K562 (cell line): ENCODE data around the gene MRPL38. TPM values are rescaled to one million over a fixed set of nuclear protein-coding genes. Genes with fewer than 3 reads are reported as not detected.
A peak's percentile ranks its signal among the peaks of the same experiment; 100 is the strongest.

Experiments
- BDP1 ChIP-seq: IDR thresholded peaks from 3 replicates; pipeline ENCODE4 v1.6.1; 2011; ENCODE audit not compliant: insufficient read length, insufficient read depth
- ESRRA ChIP-seq: fragments of 450-650 bp; IDR thresholded peaks from 2 replicates; pipeline ENCODE4 v1.6.1; 2014; ENCODE audit warnings: low read depth, mild to moderate bottlenecking, moderate library complexity, borderline replicate concordance
- LEF1 ChIP-seq: fragments of 450-650 bp; IDR thresholded peaks from 2 replicates; pipeline ENCODE4 v1.6.1; 2016; ENCODE audit warnings: mild to moderate bottlenecking
- MAFK ChIP-seq: IDR thresholded peaks from 2 replicates; pipeline ENCODE4 v1.6.1; 2011; ENCODE audit warnings: low read length, improper control_type of control experiment
- MED1 ChIP-seq: sonication (generic); formaldehyde crosslinking; IDR thresholded peaks from 2 replicates; pipeline ENCODE4 v1.8.1; 2023; ENCODE audit warnings: missing genetic modification reagents, borderline replicate concordance
- NR4A1 ChIP-seq, 2 experiments: fragments of 250-450 bp in 1 of 2; fragments of 450-650 bp in 1 of 2; sonication (Bioruptor Pico) in 1 of 2; IDR thresholded peaks; 2 replicates each; pipeline versions ENCODE4 v1.4.0 to v1.6.1; 2016 to 2020; ENCODE audit warnings: mild to moderate bottlenecking in 2 of 2, missing compliant biosample characterization in 1 of 2, missing genetic modification characterization in 1 of 2, moderate library complexity in 1 of 2
- TCF15 ChIP-seq: fragments of 250-450 bp; sonication (Bioruptor Pico); IDR thresholded peaks from 2 replicates; pipeline ENCODE4 v1.8.0; 2022; ENCODE audit warnings: moderate library complexity, mild to moderate bottlenecking, inconsistent platforms
- ZBTB11 ChIP-seq, 3 experiments: fragments of 200-800 bp in 1 of 3; fragments of 250-450 bp in 1 of 3; fragments of 450-650 bp in 1 of 3; sonication (Bioruptor Pico) in 1 of 3; sonication (Bioruptor generic) in 1 of 3; formaldehyde crosslinking in 1 of 3; IDR thresholded peaks; 2 replicates each; pipeline versions ENCODE4 v1.6.1 to v1.8.0; 2016 to 2022; ENCODE audit warnings: mild to moderate bottlenecking in 2 of 3, missing genetic modification characterization in 2 of 3, missing compliant biosample characterization in 1 of 3, moderate library complexity in 1 of 3
- ZBTB40 ChIP-seq, 2 experiments: fragments of 450-650 bp in 1 of 2; sonication (generic) in 1 of 2; formaldehyde crosslinking in 1 of 2; IDR thresholded peaks; 2 replicates each; pipeline versions ENCODE4 v1.7.1 to v1.9.0; 2016 to 2022; ENCODE audit warnings: inconsistent platforms in 1 of 2, mild to moderate bottlenecking in 1 of 2, missing genetic modification reagents in 1 of 2
- ZC3H11A ChIP-seq: IDR thresholded peaks from 2 replicates; pipeline ENCODE4 v1.6.1; 2012; ENCODE audit warnings: low read depth, low read length, improper control_type of control experiment
- ZNF134 ChIP-seq: fragments of 250-450 bp; sonication (Bioruptor Pico); conservative IDR thresholded peaks from 2 replicates; pipeline ENCODE4 v1.4.0; 2020
- ZNF24 ChIP-seq: fragments of 450-650 bp; IDR thresholded peaks from 2 replicates; pipeline ENCODE4 v1.6.1; 2016
- ZNF384 ChIP-seq: IDR thresholded peaks from 2 replicates; pipeline ENCODE4 v1.6.1; 2012; ENCODE audit warnings: low read depth, low read length, improper control_type of control experiment
- ZNF766 ChIP-seq: fragments of 200-800 bp; sonication (Bioruptor generic); conservative IDR thresholded peaks from 2 replicates; pipeline ENCODE4 v1.6.1; 2016; ENCODE audit warnings: missing genetic modification characterization, missing compliant biosample characterization
- polyA plus RNA-seq, 8 experiments: library from polyadenylated mRNA; depleted of rRNA in 4 of 8; stranded (reverse) in 5 of 8; unstranded in 3 of 8; fragments of >200 nt; fragmentation: Nextera tagmentation in 2 of 8; fragmentation: Illumina TruSeq in 1 of 8; extraction: Ambion mirVana in 2 of 8; extraction: Trizol in 1 of 8; gene quantifications; 2 replicates each; pipeline versions ENCODE4 v1.2.1 to v1.2.3, GENCODE V29; 2011 to 2014; ENCODE audit warnings: inconsistent platforms in 1 of 8, missing spikeins in 1 of 8
- total RNA-seq, 7 experiments: library from RNA; depleted of rRNA in 6 of 7; stranded (reverse); fragments of >200 nt in 6 of 7; fragmentation: Illumina TruSeq in 2 of 7; extraction: Trizol in 2 of 7; gene quantifications; 2 replicates each; pipeline versions ENCODE4 v1.2.1 to v1.2.3, GENCODE V29; 2011 to 2021; ENCODE audit warnings: low replicate concordance in 1 of 7

The MRPL38 gene
- total and polyA plus RNA-seq, 9 of the 15 experiments (the other 6 are each of a cell fraction or from before 2014, with no cell fraction given): 4.5 to 154 (median 48.5) TPM

GRCh38 chr17:75896415-75897159 lies 8.1 kb downstream of the MRPL38 start, which contains the start of gene TRIM65 (continued):
- no peak for TF ChIP-seq ZBTB40 (IDR thresholded peaks at IDR 0.05)
- TF ChIP-seq ZBTB40 (CRISPR knock-in tag; IDR thresholded peaks at IDR 0.05): no peak
- no peak for TF ChIP-seq BDP1
- no peak for TF ChIP-seq ESRRA
- TF ChIP-seq ZNF766: no peak
- TF ChIP-seq ZC3H11A: no peak
- TF ChIP-seq TCF15 (CRISPR knock-in tag): no peak
- TF ChIP-seq ZNF384: no peak
- TF ChIP-seq ZNF24: peak; percentile 45; the same call in 1 of the 2 replicates
- TF ChIP-seq NR4A1 (CRISPR knock-in tag; IDR thresholded peaks at IDR 0.05): no peak
- TF ChIP-seq NR4A1 (tag; IDR thresholded peaks at IDR 0.05): peak; percentile 56; the same call in 1 of the 2 replicates
- TF ChIP-seq ZNF134: no peak
- TF ChIP-seq LEF1: no peak
- TF ChIP-seq MAFK: no peak
- TF ChIP-seq MED1 (CRISPR knock-in tag): 0 out of 2 replicates have a peak, but pooled peaks have one; percentile 64
- peak in 1 of 3 experiments; percentile 35; a peak in 1 of 6 replicates for TF ChIP-seq ZBTB11 (CRISPR knock-in tag; IDR thresholded peaks at IDR 0.05)
